HUES6 (cell line): ENCODE results near the gene OLFML2B.
"Not testable (repeated sequence)": the region's sequence is repeated elsewhere in the genome, so short reads cannot be mapped to it uniquely, and the experiment has no call there.

Experiments used
- H3K27ac ChIP-seq: 2 replicates; pipeline ENCODE4 v1.7.0; 2013; ENCODE audit warnings: low read depth, mild to moderate bottlenecking, low read length, inconsistent platforms
- H3K27me3 ChIP-seq: 2 replicates; pipeline ENCODE4 v1.6.1; 2013; ENCODE audit warnings: low read length; ENCODE audit not compliant: control insufficient read depth, insufficient read depth
- H3K36me3 ChIP-seq: 2 replicates; pipeline ENCODE4 v1.6.1; 2013; ENCODE audit warnings: low read length; ENCODE audit not compliant: control insufficient read depth, insufficient read depth
- H3K4me1 ChIP-seq: 2 replicates; pipeline ENCODE4 v1.6.1; 2013; ENCODE audit warnings: low read length; ENCODE audit not compliant: control insufficient read depth, insufficient read depth
- H3K4me3 ChIP-seq: 2 replicates; pipeline ENCODE4 v1.5.1; 2013; ENCODE audit warnings: low read depth, low read length
- H3K9ac ChIP-seq: one replicate; pipeline ENCODE4 v1.6.1; 2013; ENCODE audit warnings: mild to moderate bottlenecking, low read length
- H3K9me3 ChIP-seq: 2 replicates; pipeline ENCODE4 v1.6.1; 2013; ENCODE audit warnings: low read depth, low read length; ENCODE audit not compliant: control insufficient read depth, insufficient read depth

The OLFML2B gene

GRCh38 chr1:162023547-162024501, at the start of gene OLFML2B:
TSS of gene OLFML2B (minus strand) at chr1:162023869. CDS start at chr1:162023430, 439 bp downstream.
- peaks cover 12% of the 10 kb centered on the region for H3K4me1 ChIP-seq
- peak within 1 kb of the TSS; percentile 77 for H3K4me3 ChIP-seq
- H3K27ac ChIP-seq: no peak within 1 kb of the TSS
- no peaks in the 10 kb centered on the region for H3K9me3 ChIP-seq
- no peaks in the 10 kb centered on the region for H3K36me3 ChIP-seq
- peaks cover 61% of the 10 kb centered on the region for H3K27me3 ChIP-seq
- peak within 1 kb of the TSS; percentile 16 for H3K9ac ChIP-seq

DNA sequence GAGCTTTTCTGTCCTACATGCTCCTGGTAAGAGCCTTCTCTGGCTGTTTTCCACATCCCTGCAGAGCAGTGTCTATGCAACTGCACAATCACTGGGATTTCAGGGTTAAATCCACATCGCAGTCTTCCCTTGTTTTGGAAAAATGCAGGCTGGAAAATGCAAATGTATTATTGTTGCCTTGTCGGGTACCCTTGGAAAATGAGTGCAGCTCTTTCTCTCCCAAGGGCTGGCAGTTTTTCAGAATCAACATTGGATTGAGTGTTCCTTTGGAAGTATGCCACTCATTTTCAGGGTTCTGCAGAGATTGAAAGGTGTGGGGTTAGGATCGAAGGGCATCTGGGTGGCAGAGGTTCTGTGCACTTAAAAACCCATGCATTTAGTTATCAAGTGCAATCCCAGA, 49.1 kb upstream of the OLFML2B start:
- Histone ChIP-seq H3K4me1 (peaks cover 30% of the 10 kb centered on the region), H3K9ac (no peak overlapping the region), H3K36me3 (peaks cover 9% of the 10 kb centered on the region), H3K27ac (no peak overlapping the region), H3K4me3 (no peak overlapping the region), H3K27me3 (peaks cover 6% of the 10 kb centered on the region; the same call in 1 of the 2 replicates), H3K9me3 (peaks cover 9% of the 10 kb centered on the region)

DNA sequence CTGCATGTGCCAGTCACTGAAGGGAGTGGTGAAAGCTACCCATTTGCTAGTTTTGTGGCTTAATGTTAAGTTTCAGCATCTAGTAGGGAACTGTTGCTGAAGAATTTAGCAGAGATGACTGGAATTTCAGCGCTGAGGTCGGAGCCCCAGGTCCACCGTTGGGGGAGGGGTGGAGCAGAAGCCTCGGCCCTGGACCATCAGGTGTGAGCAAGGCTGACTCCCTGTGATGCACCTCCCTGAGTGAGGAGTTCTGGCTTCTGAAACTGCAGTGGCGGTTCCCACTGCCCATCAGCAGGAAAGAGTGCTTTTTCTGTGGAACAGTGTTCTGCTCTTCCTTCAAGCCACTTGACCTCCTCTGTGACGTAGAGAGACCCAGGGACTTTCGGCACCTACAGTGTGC, 47.2 kb upstream of the OLFML2B start:
- Histone ChIP-seq H3K27me3 (peaks cover 6% of the 10 kb centered on the region; the same call in 1 of the 2 replicates), H3K9me3 (peaks cover 9% of the 10 kb centered on the region), H3K4me3 (peak overlapping the region; percentile 85), H3K27ac (no peak overlapping the region), H3K36me3 (peaks cover 9% of the 10 kb centered on the region), H3K4me1 (peaks cover 26% of the 10 kb centered on the region), H3K9ac (peak overlapping the region; percentile 72)

- Histone ChIP-seq H3K4me1 (peaks cover 27% of the 10 kb centered on the region), H3K27ac (no peak overlapping the region), H3K27me3 (peaks cover 6% of the 10 kb centered on the region; the same call in 1 of the 2 replicates), H3K4me3 (peak overlapping the region; percentile 85), H3K9ac (peak overlapping the region; percentile 72), H3K36me3 (peaks cover 9% of the 10 kb centered on the region), H3K9me3 (peaks cover 9% of the 10 kb centered on the region)
Measured at GRCh38 chr1:162070094-162070748, 46.6 kb upstream of the OLFML2B start.

DNA sequence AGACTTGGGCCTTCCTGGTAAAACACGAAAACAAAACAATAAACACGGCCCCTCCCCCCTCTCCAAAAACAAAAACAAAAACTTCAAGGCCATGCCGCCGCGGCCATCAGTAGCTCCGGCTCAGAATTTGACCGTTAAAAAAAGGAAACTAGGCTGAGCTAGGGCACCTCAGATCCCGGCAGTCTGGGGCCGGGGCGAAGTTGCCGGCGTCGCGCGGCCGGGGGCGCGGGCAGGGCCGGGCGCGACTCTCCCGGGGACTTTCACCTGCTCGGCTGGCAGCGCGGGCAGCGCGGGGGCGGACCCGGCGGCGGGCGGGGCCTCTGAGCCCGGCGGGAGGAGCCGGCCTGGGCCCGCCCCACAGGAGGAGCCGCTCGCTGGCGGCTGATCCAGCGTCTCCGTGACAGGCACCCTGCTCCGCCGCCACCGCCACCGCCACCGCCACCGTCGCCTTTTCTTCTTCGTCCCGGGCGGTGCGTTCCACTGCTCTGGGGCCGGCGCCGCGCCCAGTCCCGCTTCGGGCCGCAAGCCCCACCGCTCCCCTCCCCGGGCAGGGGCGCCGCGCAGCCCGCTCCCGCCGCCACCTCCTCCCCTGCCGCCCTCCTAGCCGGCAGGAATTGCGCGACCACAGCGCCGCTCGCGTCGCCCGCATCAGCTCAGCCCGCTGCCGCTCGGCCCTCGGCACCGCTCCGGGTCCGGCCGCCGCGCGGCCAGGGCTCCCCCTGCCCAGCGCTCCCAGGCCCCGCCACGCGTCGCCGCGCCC, 45.8 kb upstream of the OLFML2B start, which contains the start of gene NOS1AP:
Gene NOS1AP, plus strand, starts transcription at position 358 of the 760 bp plus-strand sequence. CDS start 487 bp downstream, outside the sequence.
- Histone ChIP-seq H3K4me3 (peak within 1 kb of the TSS; percentile 85), H3K4me1 (peaks cover 30% of the 10 kb centered on the region), H3K36me3 (peaks cover 4% of the 10 kb centered on the region), H3K27me3 (peaks cover 6% of the 10 kb centered on the region; the same call in 1 of the 2 replicates), H3K27ac (no peak within 1 kb of the TSS), H3K9me3 (peaks cover 4% of the 10 kb centered on the region), H3K9ac (peak within 1 kb of the TSS; percentile 72)

- Histone ChIP-seq H3K9me3 (no peaks in the 10 kb centered on the region), H3K27me3 (peaks cover 6% of the 10 kb centered on the region; the same call in 1 of the 2 replicates), H3K4me1 (peaks cover 30% of the 10 kb centered on the region), H3K4me3 (no peak overlapping the region), H3K27ac (no peak overlapping the region), H3K9ac (no peak overlapping the region), H3K36me3 (no peaks in the 10 kb centered on the region)
Measured at GRCh38 chr1:162068301-162068700, 44.6 kb upstream of the OLFML2B start.

GRCh38 chr1:162067466-162067865, 43.8 kb upstream of the OLFML2B start:
- Histone ChIP-seq H3K4me1 (peaks cover 26% of the 10 kb centered on the region), H3K27me3 (peaks cover 6% of the 10 kb centered on the region; the same call in 1 of the 2 replicates), H3K4me3 (no peak overlapping the region), H3K27ac (no peak overlapping the region), H3K36me3 (no peaks in the 10 kb centered on the region), H3K9me3 (no peaks in the 10 kb centered on the region), H3K9ac (no peak overlapping the region)

GRCh38 chr1:162066836-162067235, 43.2 kb upstream of the OLFML2B start:
- H3K27me3 ChIP-seq, H3K27ac ChIP-seq, H3K4me3 ChIP-seq, H3K9ac ChIP-seq, H3K9me3 ChIP-seq, H3K36me3 ChIP-seq: not testable (repeated sequence)
- peaks cover 21% of the 10 kb centered on the region for H3K4me1 ChIP-seq

- Histone ChIP-seq H3K27me3 (no peaks in the 10 kb centered on the region), H3K9me3 (no peaks in the 10 kb centered on the region), H3K4me1 (peaks cover 10% of the 10 kb centered on the region), H3K36me3 (no peaks in the 10 kb centered on the region), H3K9ac (no peak overlapping the region), H3K4me3 (no peak overlapping the region), H3K27ac (no peak overlapping the region)
Measured at GRCh38 chr1:162065016-162065415, 41.3 kb upstream of the OLFML2B start.

GRCh38 chr1:162062542-162063015, 38.9 kb upstream of the OLFML2B start:
- Histone ChIP-seq H3K4me3 (no peak overlapping the region), H3K4me1 (peaks cover 4% of the 10 kb centered on the region; the same call in 1 of the 2 replicates), H3K9me3 (no peaks in the 10 kb centered on the region), H3K27ac (no peak overlapping the region), H3K27me3 (no peaks in the 10 kb centered on the region), H3K9ac (no peak overlapping the region), H3K36me3 (no peaks in the 10 kb centered on the region)
